GM12801 (cell line): Measurements from ENCODE around the gene ZNF70.

Experiments
- TF ChIP-seq, protein P1 (sequence below): IDR thresholded peaks from one replicate; pipeline ENCODE4 v1.5.1; 2011; ENCODE audit warnings: control low read depth; ENCODE audit not compliant: insufficient read length; ENCODE audit errors: extremely low read depth

ZNF70 gene

DNA sequence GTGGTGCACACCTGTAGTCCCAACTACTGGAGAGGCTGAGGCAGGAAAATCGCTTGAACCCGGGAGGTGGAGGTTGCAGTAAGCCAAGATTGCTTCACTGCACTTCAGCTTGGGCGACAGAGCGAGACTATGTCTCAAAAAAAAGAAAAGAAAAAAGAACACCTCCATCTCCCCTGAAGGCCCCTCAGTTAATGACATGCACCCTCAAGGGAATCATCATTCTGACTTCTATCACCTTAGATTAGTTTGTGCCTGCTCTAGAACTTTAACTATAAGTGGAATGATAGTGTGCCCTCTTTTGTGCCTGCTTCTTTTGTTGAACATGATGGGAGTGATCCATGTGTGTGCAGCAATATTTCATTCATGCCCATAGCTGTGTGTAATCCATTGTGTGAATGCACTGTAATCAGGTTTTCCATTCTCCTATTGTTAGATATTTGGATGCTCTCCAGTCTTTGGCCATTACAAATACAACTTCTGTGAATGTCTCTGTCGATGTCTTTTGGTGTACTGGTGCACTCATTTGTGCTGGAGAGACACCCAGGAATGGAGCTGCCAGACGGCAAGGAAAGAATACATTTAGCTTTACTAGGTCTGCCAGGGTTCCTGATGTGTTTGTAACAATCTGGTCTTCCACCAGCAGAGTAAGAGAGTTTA, 4.2 kb upstream of the ZNF70 start:
- TF ChIP-seq, protein P1, sequence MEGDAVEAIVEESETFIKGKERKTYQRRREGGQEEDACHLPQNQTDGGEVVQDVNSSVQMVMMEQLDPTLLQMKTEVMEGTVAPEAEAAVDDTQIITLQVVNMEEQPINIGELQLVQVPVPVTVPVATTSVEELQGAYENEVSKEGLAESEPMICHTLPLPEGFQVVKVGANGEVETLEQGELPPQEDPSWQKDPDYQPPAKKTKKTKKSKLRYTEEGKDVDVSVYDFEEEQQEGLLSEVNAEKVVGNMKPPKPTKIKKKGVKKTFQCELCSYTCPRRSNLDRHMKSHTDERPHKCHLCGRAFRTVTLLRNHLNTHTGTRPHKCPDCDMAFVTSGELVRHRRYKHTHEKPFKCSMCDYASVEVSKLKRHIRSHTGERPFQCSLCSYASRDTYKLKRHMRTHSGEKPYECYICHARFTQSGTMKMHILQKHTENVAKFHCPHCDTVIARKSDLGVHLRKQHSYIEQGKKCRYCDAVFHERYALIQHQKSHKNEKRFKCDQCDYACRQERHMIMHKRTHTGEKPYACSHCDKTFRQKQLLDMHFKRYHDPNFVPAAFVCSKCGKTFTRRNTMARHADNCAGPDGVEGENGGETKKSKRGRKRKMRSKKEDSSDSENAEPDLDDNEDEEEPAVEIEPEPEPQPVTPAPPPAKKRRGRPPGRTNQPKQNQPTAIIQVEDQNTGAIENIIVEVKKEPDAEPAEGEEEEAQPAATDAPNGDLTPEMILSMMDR, result no peak

DNA sequence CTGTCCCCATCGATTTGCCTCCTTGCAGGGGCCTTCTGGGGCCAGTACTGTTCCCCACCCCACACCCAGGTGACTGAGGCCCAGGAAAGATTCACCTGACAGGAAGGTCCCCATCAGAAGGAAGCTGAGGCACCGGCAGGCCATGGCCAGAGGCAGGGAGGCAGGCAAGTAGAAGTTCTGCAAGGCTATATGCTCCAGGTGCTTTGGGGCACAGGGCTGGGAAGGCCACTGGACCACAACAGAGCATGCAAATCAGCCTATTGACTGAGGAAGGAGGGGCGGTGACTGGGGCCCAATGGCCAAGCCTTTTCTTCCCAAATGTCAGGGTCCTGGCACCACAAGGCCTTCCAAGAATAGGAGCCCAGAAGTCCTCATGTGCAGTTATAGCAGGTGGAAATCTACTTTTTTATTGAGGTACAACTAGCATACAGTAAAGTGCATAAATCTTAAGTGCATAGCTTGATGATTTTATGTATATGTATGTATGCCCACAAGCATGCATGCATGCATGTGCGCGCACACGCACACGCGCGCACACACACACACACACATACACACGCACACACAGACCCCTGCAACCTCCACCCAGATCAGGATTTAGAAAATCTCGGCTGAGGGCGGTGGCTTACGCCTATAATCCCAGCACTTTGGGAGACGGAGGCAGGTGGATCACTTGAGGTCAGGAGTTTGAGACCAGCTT, 3.5 kb upstream of the ZNF70 start, which contains the start of gene VPREB3:
VPREB3 (minus strand) TSS at position 206 of the 700 bp plus-strand sequence; CDS start at position 144, 62 bp downstream.
- TF ChIP-seq, protein P1, result no peak

DNA sequence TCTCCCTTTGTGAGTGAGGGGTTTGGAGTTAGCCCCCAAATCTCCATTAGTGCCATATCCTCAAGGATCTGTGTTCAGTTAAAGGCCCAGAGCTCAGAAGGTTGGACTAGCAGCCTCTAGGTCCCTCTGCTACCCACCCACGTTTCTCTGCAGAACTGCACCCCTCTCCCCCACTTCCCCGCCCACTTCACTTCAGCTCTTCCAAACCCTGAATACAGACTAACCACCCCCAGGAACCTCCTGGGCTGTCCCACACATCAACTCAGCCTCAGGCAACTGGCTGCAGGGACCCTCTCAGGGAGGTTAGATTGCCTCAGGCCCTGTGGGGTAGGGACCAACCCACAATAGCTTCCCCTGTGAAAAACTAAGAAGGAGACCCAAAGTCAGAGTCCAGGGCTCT, 2.5 kb upstream of the ZNF70 start:
- TF ChIP-seq, protein P1, result no peak

DNA sequence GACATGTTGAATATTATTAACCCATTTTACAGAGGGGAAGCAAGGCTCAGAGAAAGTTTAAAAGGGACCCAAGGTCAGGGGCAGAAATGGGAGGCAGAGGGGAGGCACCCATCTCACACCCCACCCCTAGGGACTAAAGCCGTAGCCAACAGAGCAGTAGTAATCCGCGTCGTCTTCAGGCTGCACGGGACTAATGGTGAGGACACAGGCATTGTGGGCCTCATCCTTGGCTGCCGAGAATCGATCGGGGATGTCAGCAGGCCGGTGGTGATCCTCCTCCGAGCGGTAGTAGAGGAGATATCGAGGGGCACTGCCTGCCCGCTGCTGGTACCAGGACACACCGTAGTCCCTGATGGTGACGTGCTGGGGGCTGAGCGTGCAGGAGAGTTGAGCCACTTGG, 1.8 kb upstream of the ZNF70 start:
- TF ChIP-seq, protein P1, result no peak

DNA sequence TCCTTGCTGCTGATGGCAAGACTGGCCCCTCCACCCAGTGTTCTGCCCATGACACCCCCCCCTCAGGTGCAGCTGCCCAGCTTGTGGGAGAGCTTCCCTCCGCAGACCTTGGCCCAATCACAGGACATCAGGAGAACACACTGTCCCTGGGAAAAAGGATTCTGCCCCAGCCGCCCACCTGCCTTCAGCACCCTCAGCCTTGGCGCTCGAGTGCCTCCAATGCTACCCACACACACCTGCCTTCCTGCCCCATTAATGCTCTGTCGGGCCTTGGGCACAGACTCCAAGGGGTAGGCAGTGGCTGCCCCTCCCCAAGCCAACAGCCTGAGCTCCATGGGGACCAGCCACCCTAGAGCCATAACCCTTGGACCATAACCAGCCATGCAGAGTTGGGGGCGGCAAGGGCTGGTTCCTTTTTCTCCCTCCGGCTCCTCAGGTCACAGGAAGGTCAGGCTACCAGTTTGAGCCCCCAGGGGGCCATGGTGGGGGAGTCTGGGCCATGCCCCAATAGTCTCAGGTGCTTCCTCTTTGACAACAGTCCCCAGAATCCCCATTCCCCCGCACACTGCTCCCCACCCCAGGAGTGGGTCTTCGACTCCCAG, 1.3 kb upstream of the ZNF70 start:
- TF ChIP-seq, protein P1, result no peak

DNA sequence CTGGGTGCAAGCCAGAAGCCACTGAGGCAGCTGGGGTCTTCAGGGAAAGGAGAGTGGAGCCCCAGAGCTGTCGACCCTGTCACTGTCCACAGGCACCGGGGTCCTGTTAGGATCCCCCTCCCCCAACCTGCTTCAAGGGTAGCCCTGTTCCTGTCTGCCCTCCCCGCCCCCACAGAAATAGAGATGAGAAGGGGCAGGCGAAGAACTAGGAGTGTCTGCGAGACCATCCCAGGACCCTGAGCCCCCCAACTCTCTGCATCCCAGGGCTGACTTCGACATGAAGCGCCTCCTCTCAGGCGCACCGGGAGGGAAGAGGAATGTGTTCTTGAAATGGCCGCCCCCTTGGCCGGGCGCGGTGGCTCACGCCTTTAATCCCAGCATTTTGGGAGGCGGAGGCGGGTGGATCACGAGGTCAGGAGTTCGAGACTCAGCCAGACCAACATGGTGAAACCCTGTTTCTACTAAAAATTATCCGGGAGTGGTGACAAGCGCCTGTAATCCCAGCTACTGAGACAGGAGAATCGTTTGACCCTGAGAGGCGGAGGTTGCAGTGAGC, 607 bp upstream of the ZNF70 start:
- TF ChIP-seq, protein P1, result no peak

DNA sequence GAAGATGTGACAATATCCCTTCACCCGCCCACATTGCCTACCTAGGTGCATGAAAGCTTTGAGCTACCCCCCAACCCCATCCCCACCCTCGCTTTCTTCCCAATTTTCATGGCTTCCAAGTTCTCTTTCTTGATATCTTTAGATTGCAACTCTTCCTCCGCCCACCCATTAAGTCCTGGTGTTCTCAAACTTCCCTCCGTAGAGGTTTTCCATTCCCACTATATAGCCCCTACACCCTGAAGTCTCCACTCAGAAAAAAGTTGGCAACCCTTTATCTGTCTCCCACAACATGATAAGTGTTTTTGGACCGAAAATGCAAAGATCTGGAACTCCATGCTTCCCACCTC, 572 bp downstream of the ZNF70 start:
- TF ChIP-seq, protein P1, result no peak
